ENCODE measurements around the gene CASQ2. TPM values are rescaled to one million over a fixed set of nuclear protein-coding genes. Genes with fewer than 3 reads are reported as not detected.

Gene CASQ2
- total RNA-seq, 6 experiments from 2014 or later = not detected

DNA sequence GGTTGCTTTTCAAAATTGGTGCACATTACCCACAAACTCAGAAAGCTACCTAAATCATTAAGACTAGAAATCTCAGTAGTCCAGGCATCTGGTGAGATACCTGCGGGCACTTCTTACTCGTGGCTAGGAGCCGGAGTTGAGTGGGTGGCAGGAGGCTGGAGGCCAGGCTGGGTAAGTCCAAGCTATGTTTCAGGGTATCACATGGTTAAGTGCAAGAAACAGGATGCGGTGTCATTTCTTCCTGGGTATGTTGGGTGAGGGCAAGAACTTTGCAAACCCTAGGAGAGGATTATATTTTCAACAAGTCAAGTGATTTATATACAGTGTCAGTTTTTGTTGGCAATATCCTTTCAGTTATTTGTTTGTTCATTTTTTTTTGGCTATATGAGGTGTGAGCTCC is 85.7 kb downstream of the CASQ2 start:
- Mint-ChIP-seq H3K9me3 (no peaks in the 10 kb centered on the region), H3K36me3 (ENCODE audit: low read depth) (peaks cover 13% of the 10 kb centered on the region), H3K4me3 (no peak overlapping the region), H3K27me3 (ENCODE audit: insufficient read depth) (no peaks in the 10 kb centered on the region), H3K4me1 (ENCODE audit: low read depth) (peaks cover 21% of the 10 kb centered on the region), H3K27ac (no peak overlapping the region)
- TF ChIP-seq, protein P1, sequence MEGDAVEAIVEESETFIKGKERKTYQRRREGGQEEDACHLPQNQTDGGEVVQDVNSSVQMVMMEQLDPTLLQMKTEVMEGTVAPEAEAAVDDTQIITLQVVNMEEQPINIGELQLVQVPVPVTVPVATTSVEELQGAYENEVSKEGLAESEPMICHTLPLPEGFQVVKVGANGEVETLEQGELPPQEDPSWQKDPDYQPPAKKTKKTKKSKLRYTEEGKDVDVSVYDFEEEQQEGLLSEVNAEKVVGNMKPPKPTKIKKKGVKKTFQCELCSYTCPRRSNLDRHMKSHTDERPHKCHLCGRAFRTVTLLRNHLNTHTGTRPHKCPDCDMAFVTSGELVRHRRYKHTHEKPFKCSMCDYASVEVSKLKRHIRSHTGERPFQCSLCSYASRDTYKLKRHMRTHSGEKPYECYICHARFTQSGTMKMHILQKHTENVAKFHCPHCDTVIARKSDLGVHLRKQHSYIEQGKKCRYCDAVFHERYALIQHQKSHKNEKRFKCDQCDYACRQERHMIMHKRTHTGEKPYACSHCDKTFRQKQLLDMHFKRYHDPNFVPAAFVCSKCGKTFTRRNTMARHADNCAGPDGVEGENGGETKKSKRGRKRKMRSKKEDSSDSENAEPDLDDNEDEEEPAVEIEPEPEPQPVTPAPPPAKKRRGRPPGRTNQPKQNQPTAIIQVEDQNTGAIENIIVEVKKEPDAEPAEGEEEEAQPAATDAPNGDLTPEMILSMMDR (IDR thresholded peaks at IDR 0.05) = no peak
- no peak for DNase-seq

DNA sequence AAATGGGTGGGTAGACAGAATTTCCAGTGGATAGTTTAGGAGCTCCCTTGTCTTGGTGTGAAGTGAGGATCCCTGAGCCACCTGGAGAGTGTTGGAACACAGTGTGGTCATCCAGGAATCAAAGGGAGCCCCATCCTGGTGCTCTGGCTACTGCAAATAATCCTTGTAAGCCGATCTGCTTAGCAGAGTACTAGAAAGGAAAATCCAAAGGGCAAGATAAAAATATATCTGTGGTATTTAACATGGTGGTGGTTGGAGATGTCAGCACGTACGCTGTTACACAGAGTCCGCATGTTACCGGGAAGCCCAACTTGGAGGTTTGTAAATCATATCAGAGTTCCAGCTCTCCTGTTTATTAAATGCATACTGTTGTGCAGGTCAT is 87.8 kb downstream of the CASQ2 start:
- no peaks in the 10 kb centered on the region; the same call in 1 of the 2 replicates for H3K27me3 Mint-ChIP-seq (ENCODE audit: insufficient read depth)
- peaks cover 28% of the 10 kb centered on the region for H3K4me1 Mint-ChIP-seq (ENCODE audit: low read depth)
- H3K27ac Mint-ChIP-seq = no peak overlapping the region
- H3K36me3 Mint-ChIP-seq (ENCODE audit: low read depth) = peaks cover 12% of the 10 kb centered on the region
- no peak for DNase-seq
- TF ChIP-seq, protein P1 (IDR thresholded peaks at IDR 0.05) = no peak
- no peak overlapping the region for H3K4me3 Mint-ChIP-seq
- H3K9me3 Mint-ChIP-seq = no peaks in the 10 kb centered on the region

DNA sequence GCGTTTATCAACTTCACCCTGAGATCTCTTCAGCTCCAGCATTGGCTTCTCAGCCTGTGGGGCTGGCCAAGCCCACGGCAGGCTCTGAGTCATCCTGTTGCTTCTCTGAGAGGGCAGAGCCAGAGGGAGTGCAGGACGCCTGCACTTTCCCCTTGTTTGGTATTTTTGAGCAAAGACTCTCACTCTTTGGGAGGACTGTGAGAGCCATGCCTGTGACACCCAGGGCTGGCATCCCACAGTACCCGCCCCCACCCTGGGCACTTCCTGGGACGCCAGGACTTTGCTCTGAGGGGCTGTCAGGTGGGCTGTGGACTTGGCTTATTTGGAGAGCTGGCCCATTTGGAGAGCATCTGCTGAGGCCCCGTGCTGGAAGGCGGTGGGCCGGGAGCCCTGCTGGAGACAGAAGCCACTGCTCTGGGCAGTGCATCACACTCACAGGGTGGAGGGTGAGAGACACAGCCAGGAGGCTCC is 89.3 kb downstream of the CASQ2 start:
- Mint-ChIP-seq H3K9me3 (no peaks in the 10 kb centered on the region), H3K27me3 (ENCODE audit: insufficient read depth) (no peaks in the 10 kb centered on the region; the same call in 1 of the 2 replicates), H3K4me3 (no peak overlapping the region), H3K27ac (peak overlapping the region; percentile 46; the same call in 1 of the 2 replicates), H3K4me1 (ENCODE audit: low read depth) (peaks cover 28% of the 10 kb centered on the region), H3K36me3 (ENCODE audit: low read depth) (peaks cover 12% of the 10 kb centered on the region)
- DNase-seq = peak; percentile 60
- TF ChIP-seq, protein P1 (IDR thresholded peaks at IDR 0.05) = no peak

DNA sequence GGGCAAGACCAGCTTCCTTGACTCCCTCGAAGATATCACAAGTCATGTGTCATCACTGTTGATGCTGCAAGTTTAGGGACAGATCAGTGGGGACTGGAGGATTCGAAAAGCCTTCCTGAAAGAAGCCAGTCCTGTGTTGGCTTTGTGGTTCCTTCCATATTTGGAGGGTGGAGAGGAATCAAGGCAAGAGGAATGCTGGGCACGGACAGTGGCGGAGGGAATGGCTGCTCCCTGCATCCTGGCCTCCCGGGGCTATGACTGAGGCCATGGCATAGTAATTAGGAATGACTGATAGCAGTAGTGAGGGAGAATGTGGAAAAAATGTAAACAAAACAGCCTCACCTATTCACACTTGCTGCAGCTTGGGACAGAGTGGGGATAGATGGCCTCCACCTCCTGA is 90.4 kb downstream of the CASQ2 start:
- Mint-ChIP-seq H3K27me3 (ENCODE audit: insufficient read depth) (no peaks in the 10 kb centered on the region; the same call in 1 of the 2 replicates), H3K27ac (no peak overlapping the region), H3K4me3 (no peak overlapping the region; the same call in 1 of the 2 replicates), H3K9me3 (no peaks in the 10 kb centered on the region), H3K36me3 (ENCODE audit: low read depth) (peaks cover 5% of the 10 kb centered on the region), H3K4me1 (ENCODE audit: low read depth) (peaks cover 28% of the 10 kb centered on the region)
- TF ChIP-seq, protein P1 (IDR thresholded peaks at IDR 0.05) = no peak
- no peak for DNase-seq

DNA sequence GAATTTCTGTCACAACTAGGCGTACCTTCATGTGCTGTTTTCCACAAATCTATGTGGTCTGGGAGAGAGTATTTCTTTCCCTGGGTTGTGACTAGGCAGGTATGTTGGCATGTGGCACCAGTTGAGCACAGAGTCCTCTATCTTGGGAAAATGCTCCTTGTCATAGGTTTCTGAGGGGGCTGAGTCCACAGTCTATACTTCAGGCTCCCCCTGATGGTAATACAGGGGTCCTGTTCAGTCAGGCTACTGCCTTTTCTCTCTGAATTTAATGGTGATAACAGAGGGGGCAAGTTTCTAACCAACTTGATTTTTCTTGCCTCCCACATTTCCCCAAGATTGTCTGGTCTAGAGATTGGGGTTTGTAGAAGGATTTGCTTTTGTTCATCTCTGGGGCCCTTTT is 90.9 kb downstream of the CASQ2 start:
- no peaks in the 10 kb centered on the region for H3K9me3 Mint-ChIP-seq
- TF ChIP-seq, protein P1 (IDR thresholded peaks at IDR 0.05) = peak; percentile 26; the same call in 1 of the 2 replicates
- H3K36me3 Mint-ChIP-seq (ENCODE audit: low read depth) = peaks cover 5% of the 10 kb centered on the region; the same call in 1 of the 2 replicates

More for the DNA sequence above, 90.9 kb downstream of the CASQ2 start:
- H3K4me3 Mint-ChIP-seq = no peak overlapping the region
- H3K27me3 Mint-ChIP-seq (ENCODE audit: insufficient read depth) = no peaks in the 10 kb centered on the region; the same call in 1 of the 2 replicates
- no peak overlapping the region for H3K27ac Mint-ChIP-seq
- no peak for DNase-seq
- peaks cover 28% of the 10 kb centered on the region for H3K4me1 Mint-ChIP-seq (ENCODE audit: low read depth)

Measured in HFFc6 (cell line).